SK-N-SH (cell line): ENCODE data around the gene ACTR8. TPM values are rescaled to one million over a fixed set of nuclear protein-coding genes. Genes with fewer than 3 reads are reported as not detected.

Experiments
- CTCF ChIA-PET: fragments of 300-600, 350-600 bp; formaldehyde crosslinking; extraction: SDS; loops from one replicate; lab custom pipeline; 2021; lab: Yijun Ruan, JAX
- POLR2A ChIA-PET: fragments of 350-600 bp; sonication (Branson Sonifier 250); formaldehyde crosslinking; extraction: SDS; loops from one replicate; lab custom pipeline; 2020; ENCODE audit warnings: antibody characterized with exemption, inconsistent platforms; lab: Yijun Ruan, JAX
- DNase-seq: peaks from one replicate; pipeline ENCODE4 v3.0.0; 2012
- H2AFZ ChIP-seq: fragments of 200-600 bp; sonication (generic); 2 replicates; pipeline ENCODE4 v1.8.1; 2016; ENCODE audit warnings: antibody characterized with exemption, mild to moderate bottlenecking, low read depth
- H3F3A ChIP-seq: fragments of 200-600 bp; sonication (generic); replicated peaks from 2 replicates; pipeline ENCODE3; 2016; ENCODE audit warnings: antibody characterized with exemption, mild to moderate bottlenecking; ENCODE audit not compliant: insufficient read depth
- H3K27ac ChIP-seq, 2 experiments: fragments of 200-500 bp in 1 of 2; fragments of 200-600 bp in 1 of 2; sonication (Bioruptor generic) in 1 of 2; sonication (generic), shearing (Covaris generic) in 1 of 2; 2 replicates each; pipeline versions ENCODE4 v1.5.1 to v1.6.1; 2014 to 2016; ENCODE audit warnings: low read depth in 2 of 2, inconsistent platforms in 1 of 2, low read length in 1 of 2, mild to moderate bottlenecking in 1 of 2, mixed read lengths in 1 of 2
- H3K27me3 ChIP-seq: fragments of 200-600 bp; sonication (generic), shearing (Covaris generic); 2 replicates; pipeline ENCODE4 v1.6.1; 2016; ENCODE audit warnings: mixed run types; ENCODE audit not compliant: insufficient read depth
- H3K36me3 ChIP-seq, 2 experiments: fragments of 200-500 bp in 1 of 2; fragments of 200-600 bp in 1 of 2; sonication (Bioruptor generic) in 1 of 2; sonication (generic) in 1 of 2; replicated peaks in 1 of 2; 2 replicates each; pipeline versions ENCODE3 to v1.5.1; 2014 to 2016; ENCODE audit warnings: low read length in 1 of 2, mild to moderate bottlenecking in 1 of 2; ENCODE audit not compliant: insufficient read depth in 2 of 2, control insufficient read depth in 1 of 2
- H3K4me1 ChIP-seq, 2 experiments: fragments of 200-500 bp in 1 of 2; fragments of 200-600 bp in 1 of 2; sonication (Bioruptor generic) in 1 of 2; sonication (generic), shearing (Covaris generic) in 1 of 2; 2 replicates each; pipeline versions ENCODE4 v1.5.1 to v1.6.1; 2014 to 2016; ENCODE audit warnings: low read depth in 1 of 2, low read length in 1 of 2, mixed run types in 1 of 2; ENCODE audit not compliant: insufficient read depth in 2 of 2, control insufficient read depth in 1 of 2
- H3K4me2 ChIP-seq: fragments of 200-600 bp; sonication (generic), shearing (Covaris generic); 2 replicates; pipeline ENCODE4 v1.6.1; 2017; ENCODE audit warnings: mixed run types
- H3K4me3 ChIP-seq, 2 experiments: fragments of 200-500 bp in 1 of 2; fragments of 200-600 bp in 1 of 2; sonication (Bioruptor generic) in 1 of 2; sonication (generic), shearing (Covaris generic) in 1 of 2; 2 replicates each; pipeline versions ENCODE4 v1.5.1 to v1.8.1; 2014 to 2016; ENCODE audit warnings: low read depth in 2 of 2, inconsistent platforms in 1 of 2, low read length in 1 of 2, mild to moderate bottlenecking in 1 of 2, mixed read lengths in 1 of 2, moderate library complexity in 1 of 2
- H3K79me2 ChIP-seq: fragments of 200-600 bp; sonication (generic); 2 replicates; pipeline ENCODE4 v1.8.1; 2017; ENCODE audit warnings: mild to moderate bottlenecking; ENCODE audit not compliant: insufficient read depth
- H3K9ac ChIP-seq: fragments of 200-600 bp; sonication (generic); 2 replicates; pipeline ENCODE4 v1.6.1; 2017; ENCODE audit warnings: mixed run types
- H3K9me2 ChIP-seq: fragments of 200-600 bp; sonication (generic); 2 replicates; pipeline ENCODE4 v1.6.1; 2017; ENCODE audit warnings: mixed run types
- H3K9me3 ChIP-seq: fragments of 200-600 bp; sonication (generic); 2 replicates; pipeline ENCODE4 v1.6.1; 2017; ENCODE audit warnings: mixed run types, mild to moderate bottlenecking, moderate library complexity
- H4K20me1 ChIP-seq: fragments of 200-600 bp; sonication (generic); 2 replicates; pipeline ENCODE4 v1.6.1; 2017; ENCODE audit warnings: mild to moderate bottlenecking, mixed run types; ENCODE audit not compliant: insufficient read depth
- CHD2 ChIP-seq: fragments of 150-350 bp; IDR thresholded peaks from 2 replicates; pipeline ENCODE4 v1.6.1; 2018; ENCODE audit warnings: low read length; ENCODE audit not compliant: partially characterized antibody
- EP300 ChIP-seq, 2 experiments: IDR thresholded peaks; 2 replicates each; pipeline versions ENCODE4 v1.4.0 to v1.6.1; 2012; ENCODE audit warnings: borderline replicate concordance in 1 of 2, low read depth in 1 of 2, low read length in 1 of 2
- FOSL2 ChIP-seq: IDR thresholded peaks from 2 replicates; pipeline ENCODE4 v1.4.0; 2012; ENCODE audit warnings: low read depth, mild to moderate bottlenecking, moderate library complexity, borderline replicate concordance
- FOXJ3 ChIP-seq: sonication (generic); formaldehyde crosslinking; IDR thresholded peaks from 2 replicates; pipeline ENCODE4 v1.5.1; 2020; ENCODE audit warnings: mild to moderate bottlenecking, missing genetic modification reagents
- FOXM1 ChIP-seq: IDR thresholded peaks from 2 replicates; pipeline ENCODE4 v1.4.0; 2012; ENCODE audit warnings: low read depth, mild to moderate bottlenecking
- GABPA ChIP-seq: IDR thresholded peaks from 2 replicates; pipeline ENCODE4 v1.4.0; 2012; ENCODE audit warnings: low read depth, mild to moderate bottlenecking
- IRF3 ChIP-seq: fragments of 150-350 bp; IDR thresholded peaks from 2 replicates; pipeline ENCODE4 v1.6.1; 2016; ENCODE audit warnings: mild to moderate bottlenecking, low read depth, low read length
- MXI1 ChIP-seq: IDR thresholded peaks from 2 replicates; pipeline ENCODE4 v1.6.1; 2012; ENCODE audit warnings: mild to moderate bottlenecking, low read depth, low read length, improper control_type of control experiment
- NRF1 ChIP-seq: IDR thresholded peaks from 2 replicates; pipeline ENCODE4 v1.6.1; 2012; ENCODE audit warnings: low read depth, mild to moderate bottlenecking, low read length
- PBX3 ChIP-seq: IDR thresholded peaks from 2 replicates; pipeline ENCODE4; 2012
- POLR2AphosphoS5 ChIP-seq: IDR thresholded peaks from 2 replicates; pipeline ENCODE4 v1.6.1; 2012; ENCODE audit warnings: low read depth, low read length
- RCOR1 ChIP-seq: fragments of 150-350 bp; IDR thresholded peaks from 2 replicates; pipeline ENCODE4 v1.6.1; 2017; ENCODE audit warnings: antibody characterized with exemption, low read length
- RXRA ChIP-seq: IDR thresholded peaks from 2 replicates; pipeline ENCODE4 v1.4.0; 2012; ENCODE audit warnings: low read depth, mild to moderate bottlenecking, borderline replicate concordance
- SIN3A ChIP-seq: IDR thresholded peaks from 2 replicates; pipeline ENCODE4 v1.6.1; 2012; ENCODE audit warnings: low read depth, mild to moderate bottlenecking, low read length, moderate library complexity, borderline replicate concordance
- SMC3 ChIP-seq: IDR thresholded peaks from 2 replicates; pipeline ENCODE4 v1.6.1; 2012; ENCODE audit warnings: low read depth, low read length, improper control_type of control experiment
- TEAD4 ChIP-seq: IDR thresholded peaks from 2 replicates; pipeline ENCODE4 v1.4.0; 2012; ENCODE audit warnings: mild to moderate bottlenecking, borderline replicate concordance; ENCODE audit not compliant: insufficient read depth
- USF1 ChIP-seq: IDR thresholded peaks from 2 replicates; pipeline ENCODE4 v1.4.0; 2012; ENCODE audit warnings: low read depth, borderline replicate concordance
- YY1 ChIP-seq: IDR thresholded peaks from 2 replicates; pipeline ENCODE4 v1.4.0; 2012; ENCODE audit warnings: low read depth, mild to moderate bottlenecking
- WGBS: methylation state at CpG from one replicate; pipeline ENCODE4 v1.1.6; 2017; ENCODE audit warnings: low lambda C conversion rate; 5-methylcytosine and 5-hydroxymethylcytosine counted together
- polyA plus RNA-seq, 3 experiments: library from polyadenylated mRNA; depleted of rRNA; stranded (reverse); fragments of >200 nt; gene quantifications; 2 replicates each; pipeline ENCODE4 v1.2.3, GENCODE V29; 2012

The ACTR8 gene
- polyA plus RNA-seq, 1 of the 3 experiments (the other 2 are of a cell fraction): 17.7 TPM

- H3K27ac ChIP-seq: no peak overlapping the region
- H3F3A ChIP-seq: peaks cover 7% of the 10 kb centered on the region
- TF ChIP-seq POLR2AphosphoS5 (no peak), TEAD4 (no peak), YY1 (no peak), USF1 (no peak), IRF3 (no peak), PBX3 (no peak), RCOR1 (no peak), RXRA (no peak), GABPA (no peak), FOSL2 (no peak), SIN3A (no peak), FOXM1 (no peak), NRF1 (no peak), SMC3 (no peak)
- H3K9ac ChIP-seq: no peak overlapping the region
- no peak overlapping the region for H3K4me2 ChIP-seq
- no peaks in the 10 kb centered on the region for H3K9me3 ChIP-seq
- peaks cover 47% of the 10 kb centered on the region for H3K79me2 ChIP-seq
- H3K4me3 ChIP-seq: no peak overlapping the region
- H4K20me1 ChIP-seq: no peaks in the 10 kb centered on the region
- no peak overlapping the region for H2AFZ ChIP-seq
- no peak for DNase-seq
- no peaks in the 10 kb centered on the region for H3K27me3 ChIP-seq
- ChIA-PET POLR2A (no interaction called here), CTCF (no interaction called here)
- peaks cover 29 to 34% of the 10 kb centered on the region in 2 experiments for H3K36me3 ChIP-seq
- WGBS: 92% methylated on average over 1 of the region's 1 CpG
- peaks cover 0 to 14% of the 10 kb centered on the region in 2 experiments; a peak in 2 of 4 replicates for H3K4me1 ChIP-seq
- H3K9me2 ChIP-seq: no peaks in the 10 kb centered on the region
Observed at GRCh38 chr3:53888232-53888631, 6.3 kb upstream of the ACTR8 start.

GRCh38 chr3:53887446-53887845 lies 5.5 kb upstream of the ACTR8 start:
- CTCF ChIA-PET: no interaction called here
- Histone ChIP-seq H3K4me1 (peaks cover 0 to 13% of the 10 kb centered on the region in 2 experiments; a peak in 2 of 4 replicates), H3F3A (peaks cover 5% of the 10 kb centered on the region), H3K79me2 (peaks cover 47% of the 10 kb centered on the region), H4K20me1 (no peaks in the 10 kb centered on the region), H3K27me3 (no peaks in the 10 kb centered on the region), H3K9me2 (no peaks in the 10 kb centered on the region), H3K9me3 (no peaks in the 10 kb centered on the region), H2AFZ (no peak overlapping the region), H3K4me3 (no peak overlapping the region), H3K4me2 (no peak overlapping the region), H3K36me3 (peaks cover 29 to 34% of the 10 kb centered on the region in 2 experiments), H3K27ac (no peak overlapping the region), H3K9ac (no peak overlapping the region)
- POLR2A ChIA-PET: no interaction called here
- DNase-seq: no peak
- no peak for TF ChIP-seq EP300 (IDR thresholded peaks at IDR 0.05; ENCODE audit: borderline replicate concordance in 1 of 2, low read depth in 1 of 2, low read length in 1 of 2)
- TF ChIP-seq CHD2: no peak
- no peak for TF ChIP-seq MXI1
- no peak for TF ChIP-seq FOXJ3
